ENCODE data around the gene ALG6. TPM values are rescaled to one million over a fixed set of nuclear protein-coding genes. Genes with fewer than 3 reads are reported as not detected.
A peak's percentile ranks its signal among the peaks of the same experiment; 100 is the strongest.

Gene ALG6
- total and polyA plus RNA-seq, 3 donors from 2014 or later: 7.8 to 10.0 (median 9.9) TPM

- TF ChIP-seq POLR2A (IDR thresholded peaks at IDR 0.05) (no peak), CTCF (IDR thresholded peaks at IDR 0.05) (no peak)
- no peak for DNase-seq
- intact Hi-C loops (cut with DNase I; ENCODE audit: low total_unique reads): no loop called here
- WGBS, 2 donors: 66 to 73% methylated on average over 9 of the region's 9 CpGs
- no peaks in the 10 kb centered on the region for H3K27me3 ChIP-seq
- no peaks in the 10 kb centered on the region for H3K9me3 ChIP-seq
- no peaks in the 10 kb centered on the region for H3K4me1 ChIP-seq
- no peaks in the 10 kb centered on the region for H3K36me3 ChIP-seq (ENCODE audit: low read depth, missing control alignments)
- H3K27ac ChIP-seq: no peak overlapping the region
- no peak overlapping the region for H3K4me3 ChIP-seq
These were observed 38.6 kb upstream of the ALG6 start for GRCh38 chr1:63328781-63329180.

GRCh38 chr1:63329621-63330330, 37.7 kb upstream of the ALG6 start:
- intact Hi-C loops (cut with DNase I; ENCODE audit: low total_unique reads): no loop called here
- Histone ChIP-seq H3K27ac (no peak overlapping the region), H3K4me3 (peak overlapping the region; percentile 7 to 43), H3K36me3 (ENCODE audit: low read depth, missing control alignments) (no peaks in the 10 kb centered on the region), H3K4me1 (no peaks in the 10 kb centered on the region), H3K27me3 (no peaks in the 10 kb centered on the region), H3K9me3 (no peaks in the 10 kb centered on the region)
- 4 to 5% methylated on average over 16 to 49 of the region's 50 CpGs for WGBS, 2 donors
- TF ChIP-seq POLR2A (IDR thresholded peaks at IDR 0.05) (no peak), CTCF (IDR thresholded peaks at IDR 0.05) (no peak)
- DNase-seq: no peak

GRCh38 chr1:63330331-63330916, 37.0 kb upstream of the ALG6 start:
- H3K4me3 ChIP-seq: peak overlapping the region; percentile 7 to 43

GRCh38 chr1:63342402-63342801, 25.0 kb upstream of the ALG6 start:
- no peak overlapping the region for H3K27ac ChIP-seq
- H3K9me3 ChIP-seq: no peaks in the 10 kb centered on the region
- intact Hi-C loops (cut with DNase I; ENCODE audit: low total_unique reads): no loop called here
- H3K36me3 ChIP-seq (ENCODE audit: low read depth, missing control alignments): no peaks in the 10 kb centered on the region
- WGBS, 2 donors: 67 to 73% methylated on average over 2 of the region's 2 CpGs
- DNase-seq: no peak
- H3K4me1 ChIP-seq: no peaks in the 10 kb centered on the region
- TF ChIP-seq CTCF (IDR thresholded peaks at IDR 0.05) (no peak), POLR2A (IDR thresholded peaks at IDR 0.05) (no peak)
- H3K4me3 ChIP-seq: no peak overlapping the region
- H3K27me3 ChIP-seq: no peaks in the 10 kb centered on the region

More at GRCh38 chr1:63330331-63330916, 37.0 kb upstream of the ALG6 start:
- TF ChIP-seq CTCF (IDR thresholded peaks at IDR 0.05) (no peak), POLR2A (IDR thresholded peaks at IDR 0.05) (no peak)
- H3K36me3 ChIP-seq (ENCODE audit: low read depth, missing control alignments): no peaks in the 10 kb centered on the region
- WGBS, 2 donors: 4 to 7% methylated on average over 24 to 28 of the region's 28 CpGs
- H3K9me3 ChIP-seq: no peaks in the 10 kb centered on the region
- no peaks in the 10 kb centered on the region for H3K27me3 ChIP-seq
- no peak overlapping the region for H3K27ac ChIP-seq
- intact Hi-C loops (cut with DNase I; ENCODE audit: low total_unique reads): no loop called here
- H3K4me1 ChIP-seq: no peaks in the 10 kb centered on the region
- DNase-seq: no peak
